Measurements from ENCODE around the gene CDYL. TPM values are rescaled to one million over a fixed set of nuclear protein-coding genes. Genes with fewer than 3 reads are reported as not detected.

The CDYL gene
- total and polyA plus RNA-seq, 2 donors = 21.4 to 38.2 TPM

- 81% methylated on average over 10 of the region's 10 CpGs for WGBS
These were observed 133.0 kb downstream of the CDYL start for GRCh38 chr6:4909063-4909706.

GRCh38 chr6:4910037-4910760 lies 134.0 kb downstream of the CDYL start:
- H3K4me3 ChIP-seq (ENCODE audit: low read depth, low read length) = no peak overlapping the region
- no peaks in the 10 kb centered on the region for H3K36me3 ChIP-seq (ENCODE audit: insufficient read depth)
- no peak overlapping the region for H3K27ac ChIP-seq (ENCODE audit: low read depth)
- DNase-seq (ENCODE audit: extremely low spot score) = no peak
- H3K4me1 ChIP-seq (ENCODE audit: insufficient read depth) = peaks cover 8% of the 10 kb centered on the region
- WGBS = 91% methylated on average over 9 of the region's 9 CpGs

More at GRCh38 chr6:4909063-4909706, 133.0 kb downstream of the CDYL start:
- DNase-seq (ENCODE audit: extremely low spot score) = no peak
- H3K4me3 ChIP-seq (ENCODE audit: low read depth, low read length) = no peak overlapping the region
- H3K4me1 ChIP-seq (ENCODE audit: insufficient read depth) = peaks cover 5% of the 10 kb centered on the region
- no peaks in the 10 kb centered on the region for H3K36me3 ChIP-seq (ENCODE audit: insufficient read depth)
- H3K27ac ChIP-seq (ENCODE audit: low read depth) = no peak overlapping the region

- Histone ChIP-seq H3K36me3 (ENCODE audit: insufficient read depth) (no peaks in the 10 kb centered on the region), H3K4me3 (ENCODE audit: low read depth, low read length) (no peak overlapping the region), H3K4me1 (ENCODE audit: insufficient read depth) (peaks cover 8% of the 10 kb centered on the region), H3K27ac (ENCODE audit: low read depth) (no peak overlapping the region)
- 92% methylated on average over 5 of the region's 5 CpGs for WGBS
- DNase-seq (ENCODE audit: extremely low spot score) = no peak
These were observed 136.4 kb downstream of the CDYL start for GRCh38 chr6:4912559-4912958.

- 53% methylated on average over 10 of the region's 10 CpGs for WGBS
- H3K4me3 ChIP-seq (ENCODE audit: low read depth, low read length) = no peak overlapping the region
- H3K27ac ChIP-seq (ENCODE audit: low read depth) = peak overlapping the region; percentile 68
- no peak for DNase-seq (ENCODE audit: extremely low spot score)
- H3K4me1 ChIP-seq (ENCODE audit: insufficient read depth) = peaks cover 8% of the 10 kb centered on the region
- no peaks in the 10 kb centered on the region for H3K36me3 ChIP-seq (ENCODE audit: insufficient read depth)
These were observed 137.7 kb downstream of the CDYL start for GRCh38 chr6:4913705-4914419.

GRCh38 chr6:4914420-4915159 lies 138.4 kb downstream of the CDYL start:
- Histone ChIP-seq H3K27ac (ENCODE audit: low read depth) (peak overlapping the region; percentile 68), H3K36me3 (ENCODE audit: insufficient read depth) (no peaks in the 10 kb centered on the region), H3K4me1 (ENCODE audit: insufficient read depth) (peaks cover 8% of the 10 kb centered on the region), H3K4me3 (ENCODE audit: low read depth, low read length) (no peak overlapping the region)
- DNase-seq (ENCODE audit: extremely low spot score) = no peak
- WGBS = 47% methylated on average over 14 of the region's 14 CpGs

GRCh38 chr6:4916954-4917561 lies 140.9 kb downstream of the CDYL start:
- no peak for DNase-seq (ENCODE audit: extremely low spot score)
- no peaks in the 10 kb centered on the region for H3K36me3 ChIP-seq (ENCODE audit: insufficient read depth)
- no peak overlapping the region for H3K27ac ChIP-seq (ENCODE audit: low read depth)
- 49% methylated on average over 5 of the region's 5 CpGs for WGBS
- peaks cover 8% of the 10 kb centered on the region for H3K4me1 ChIP-seq (ENCODE audit: insufficient read depth)
- H3K4me3 ChIP-seq (ENCODE audit: low read depth, low read length) = no peak overlapping the region

- Histone ChIP-seq H3K4me3 (ENCODE audit: low read depth, low read length) (no peak overlapping the region), H3K27ac (ENCODE audit: low read depth) (no peak overlapping the region), H3K4me1 (ENCODE audit: insufficient read depth) (no peaks in the 10 kb centered on the region), H3K36me3 (ENCODE audit: insufficient read depth) (no peaks in the 10 kb centered on the region)
- DNase-seq (ENCODE audit: extremely low spot score) = no peak
- WGBS = 89% methylated on average over 5 of the region's 5 CpGs
These were observed 144.8 kb downstream of the CDYL start for GRCh38 chr6:4920914-4921410.

GRCh38 chr6:4922488-4923037 lies 146.4 kb downstream of the CDYL start:
- H3K27ac ChIP-seq (ENCODE audit: low read depth) = no peak overlapping the region
- no peak overlapping the region for H3K4me3 ChIP-seq (ENCODE audit: low read depth, low read length)
- 84% methylated on average over 13 of the region's 13 CpGs for WGBS
- DNase-seq (ENCODE audit: extremely low spot score) = no peak
- no peaks in the 10 kb centered on the region for H3K4me1 ChIP-seq (ENCODE audit: insufficient read depth)
- H3K36me3 ChIP-seq (ENCODE audit: insufficient read depth) = peaks cover 2% of the 10 kb centered on the region

- H3K27ac ChIP-seq (ENCODE audit: low read depth) = no peak overlapping the region
- H3K4me3 ChIP-seq (ENCODE audit: low read depth, low read length) = no peak overlapping the region
- peaks cover 2% of the 10 kb centered on the region for H3K36me3 ChIP-seq (ENCODE audit: insufficient read depth)
- WGBS = 88% methylated on average over 3 of the region's 3 CpGs
- no peak for DNase-seq (ENCODE audit: extremely low spot score)
- no peaks in the 10 kb centered on the region for H3K4me1 ChIP-seq (ENCODE audit: insufficient read depth)
These were observed 146.9 kb downstream of the CDYL start for GRCh38 chr6:4923081-4923480.

GRCh38 chr6:4924661-4925271 lies 148.6 kb downstream of the CDYL start:
- H3K4me1 ChIP-seq (ENCODE audit: insufficient read depth) = no peaks in the 10 kb centered on the region
- WGBS = 92% methylated on average over 9 of the region's 9 CpGs
- no peak for DNase-seq (ENCODE audit: extremely low spot score)
- H3K36me3 ChIP-seq (ENCODE audit: insufficient read depth) = peaks cover 2% of the 10 kb centered on the region
- no peak overlapping the region for H3K27ac ChIP-seq (ENCODE audit: low read depth)
- H3K4me3 ChIP-seq (ENCODE audit: low read depth, low read length) = no peak overlapping the region

GRCh38 chr6:4925580-4925979 lies 149.4 kb downstream of the CDYL start:
- WGBS = 88% methylated on average over 12 of the region's 12 CpGs
- peaks cover 2% of the 10 kb centered on the region for H3K4me1 ChIP-seq (ENCODE audit: insufficient read depth)
- no peak overlapping the region for H3K27ac ChIP-seq (ENCODE audit: low read depth)
- no peak for DNase-seq (ENCODE audit: extremely low spot score)
- H3K4me3 ChIP-seq (ENCODE audit: low read depth, low read length) = no peak overlapping the region
- peaks cover 2% of the 10 kb centered on the region for H3K36me3 ChIP-seq (ENCODE audit: insufficient read depth)

- Histone ChIP-seq H3K4me1 (ENCODE audit: insufficient read depth) (peaks cover 2% of the 10 kb centered on the region), H3K27ac (ENCODE audit: low read depth) (no peak overlapping the region), H3K4me3 (ENCODE audit: low read depth, low read length) (no peak overlapping the region), H3K36me3 (ENCODE audit: insufficient read depth) (peaks cover 2% of the 10 kb centered on the region)
- WGBS = 75% methylated on average over 3 of the region's 3 CpGs
- DNase-seq (ENCODE audit: extremely low spot score) = no peak
These were observed 152.2 kb downstream of the CDYL start for GRCh38 chr6:4928426-4928825.
